Activated CD4-positive, alpha-beta T cell treated with anti-CD3 and anti-CD28 coated beads for 4 hours (primary cell): ENCODE data around the gene STYX.
"Not testable (repeated sequence)": the region's sequence is repeated elsewhere in the genome, so short reads cannot be mapped to it uniquely, and the experiment has no call there.

Experiments used
- DNase-seq, 2 donors: peaks; one replicate each; pipeline ENCODE4 v3.0.0-alpha.2; 2020

STYX gene

DNA sequence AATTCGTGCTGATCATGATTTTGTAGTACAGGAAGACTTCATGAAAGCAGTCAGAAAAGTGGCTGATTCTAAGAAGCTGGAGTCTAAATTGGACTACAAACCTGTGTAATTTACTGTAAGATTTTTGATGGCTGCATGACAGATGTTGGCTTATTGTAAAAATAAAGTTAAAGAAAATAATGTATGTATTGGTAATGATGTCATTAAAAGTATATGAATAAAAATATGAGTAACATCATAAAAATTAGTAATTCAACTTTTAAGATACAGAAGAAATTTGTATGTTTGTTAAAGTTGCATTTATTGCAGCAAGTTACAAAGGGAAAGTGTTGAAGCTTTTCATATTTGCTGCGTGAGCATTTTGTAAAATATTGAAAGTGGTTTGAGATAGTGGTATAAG, 2.5 kb upstream of the STYX start:
- not testable (repeated sequence) for DNase-seq

DNA sequence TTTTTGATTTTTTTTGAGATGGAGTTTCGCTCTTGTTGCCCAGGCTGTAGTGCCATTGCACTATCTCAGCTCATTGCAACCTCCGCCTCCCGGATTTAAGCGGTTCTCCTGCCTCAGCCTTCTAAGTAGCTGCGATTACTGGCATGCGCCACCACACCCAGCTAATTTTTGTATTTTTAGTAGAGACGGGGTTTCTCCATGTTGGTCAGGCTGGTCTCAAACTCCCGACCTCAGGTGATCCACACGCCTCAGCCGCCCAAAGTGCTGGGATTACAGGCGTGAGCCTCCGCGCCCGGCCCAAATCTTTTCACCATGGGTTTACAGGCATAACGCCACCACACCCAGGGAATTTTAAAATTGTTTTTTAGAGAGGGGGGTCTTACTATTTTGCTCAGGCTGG, 931 bp upstream of the STYX start:
- not testable (repeated sequence) for DNase-seq

DNA sequence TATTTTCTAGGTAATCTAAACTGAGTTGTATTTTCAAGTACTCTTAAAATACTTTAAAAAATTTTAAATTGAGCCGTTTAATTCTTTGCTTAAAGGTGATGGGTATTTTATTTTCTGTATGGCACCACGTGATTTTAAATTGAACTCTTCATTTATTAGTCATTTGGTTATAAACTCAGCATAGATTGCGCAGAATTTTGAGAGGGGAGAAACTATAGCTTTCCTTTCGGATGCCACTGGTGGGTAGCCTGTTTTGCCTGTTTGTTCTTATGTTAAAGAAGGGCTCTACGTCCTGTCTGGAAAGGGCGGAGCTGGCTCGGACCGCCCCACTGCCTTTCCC, 411 bp upstream of the STYX start:
- no peak for DNase-seq

DNA sequence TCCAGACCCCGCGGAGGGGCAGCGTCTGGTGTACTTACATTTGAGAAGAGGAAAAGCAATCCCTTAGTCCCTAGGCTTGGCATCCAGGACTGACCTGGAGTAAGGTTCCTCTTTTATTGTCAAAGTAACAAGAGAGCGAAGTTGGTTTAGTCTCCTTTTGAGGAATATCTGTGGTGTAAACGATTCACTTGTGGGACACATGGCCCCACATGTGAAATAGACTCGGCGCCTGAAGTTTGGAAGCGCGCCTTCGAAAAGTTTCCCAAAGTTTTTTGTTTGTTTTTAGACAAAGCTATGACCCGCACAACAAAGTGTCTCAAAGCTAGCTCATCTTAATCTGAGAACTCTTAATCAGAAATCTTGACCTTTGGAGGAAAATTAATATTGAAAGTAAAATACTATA, 744 bp downstream of the STYX start:
- no peak for DNase-seq

DNA sequence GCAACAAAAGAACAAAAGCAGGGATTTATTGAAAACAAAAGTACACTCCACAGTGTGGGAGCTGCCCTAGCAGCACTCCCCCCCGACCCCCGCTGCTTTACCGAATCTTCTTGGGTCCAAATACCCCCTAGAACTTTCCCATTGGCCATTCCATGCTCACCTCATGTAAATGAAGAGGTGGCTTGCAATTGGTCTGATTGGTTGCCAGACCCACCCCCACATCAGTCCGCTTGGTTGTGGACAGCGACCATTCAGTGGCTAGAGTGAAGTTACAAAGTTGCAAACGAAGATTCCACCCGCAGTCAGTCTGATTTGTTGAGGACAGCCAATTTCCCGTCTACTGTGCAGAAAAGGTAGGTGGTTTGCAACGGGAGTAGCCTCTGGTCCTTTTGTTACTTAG, 3.9 kb downstream of the STYX start:
- DNase-seq, result no peak

DNA sequence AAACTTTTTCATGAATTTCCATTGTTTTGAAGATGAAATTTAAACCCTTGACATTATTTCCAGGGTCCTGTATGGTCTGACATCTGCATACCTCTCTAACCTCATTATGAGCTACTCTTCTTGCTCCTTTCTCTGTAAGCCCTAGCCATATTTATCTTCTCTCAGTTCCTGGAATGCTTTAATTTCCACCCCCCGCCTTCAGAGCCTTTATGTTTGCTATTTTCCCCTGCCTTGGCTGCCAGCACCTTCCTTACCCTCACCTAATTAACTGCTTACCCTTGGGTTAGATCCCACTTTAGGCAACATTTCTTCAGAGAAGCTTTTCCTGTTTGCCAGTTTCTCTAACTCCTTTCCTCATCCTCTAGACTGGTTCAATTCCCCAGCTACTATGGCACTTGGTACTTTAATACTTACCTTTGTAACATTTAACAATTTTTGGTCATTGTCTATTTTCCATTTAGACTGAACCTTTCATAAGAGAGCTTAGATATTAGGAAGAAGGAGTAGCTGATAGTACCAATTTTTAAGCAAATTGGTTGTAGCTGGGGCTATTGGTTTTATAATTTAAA, 6.0 kb downstream of the STYX start:
- no peak for DNase-seq

DNA sequence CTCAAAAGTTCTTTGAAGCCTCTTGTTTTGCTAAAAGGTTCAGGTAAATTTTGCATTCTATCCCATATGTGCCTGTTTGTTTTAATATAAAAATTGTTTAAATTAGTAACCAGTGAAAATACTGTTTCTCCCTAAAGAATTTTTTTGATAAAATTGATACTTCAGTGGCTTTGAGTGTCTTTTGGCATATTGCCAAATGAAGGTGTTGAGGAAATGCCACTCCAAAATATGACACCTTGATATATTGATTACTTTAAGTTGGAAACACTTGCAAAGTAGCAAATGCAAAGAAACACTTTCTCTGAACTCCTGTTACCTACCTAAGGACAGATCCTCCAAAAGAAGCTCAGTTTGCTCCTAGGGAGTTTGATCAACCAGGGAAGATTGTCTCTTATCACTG, 8.4 kb downstream of the STYX start:
- no peak for DNase-seq

DNA sequence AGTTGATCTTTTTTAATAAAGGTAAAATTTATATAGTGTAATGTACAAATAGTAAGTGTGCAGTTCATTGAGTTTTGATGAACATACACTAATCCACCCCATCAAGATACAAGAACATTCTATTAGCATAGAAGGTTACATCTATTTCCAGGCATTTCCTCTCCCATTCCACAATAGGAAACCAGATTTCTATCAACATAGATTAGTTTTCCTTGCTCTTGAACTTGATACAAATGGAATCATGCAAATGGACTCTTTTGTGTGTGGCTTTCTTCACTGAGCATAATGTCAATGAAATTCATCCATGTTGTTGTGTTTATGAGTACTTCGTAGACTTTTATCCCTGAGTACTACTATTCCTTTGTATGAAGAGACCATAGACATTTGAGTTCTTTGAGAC, 10.8 kb downstream of the STYX start:
- no peak for DNase-seq

DNA sequence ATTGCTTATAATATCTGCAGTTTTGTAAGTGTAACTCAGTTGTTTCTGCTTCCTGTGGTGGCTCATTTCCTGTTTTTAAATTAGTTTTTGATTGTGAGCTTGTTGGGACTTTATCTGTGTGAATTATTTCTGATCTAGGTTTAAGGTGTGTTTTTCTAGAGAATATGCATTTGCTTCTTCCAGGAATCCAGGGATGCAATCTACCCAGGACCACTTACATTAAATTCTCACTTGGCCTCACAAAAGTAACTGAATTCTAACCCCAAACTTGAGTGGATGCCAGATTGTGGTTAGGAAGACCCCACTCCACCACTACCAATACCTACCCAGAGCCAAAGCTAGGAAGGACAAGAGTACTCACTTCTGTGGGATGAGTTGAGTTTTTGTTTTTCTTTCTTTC, 11.9 kb downstream of the STYX start:
- DNase-seq, result no peak

DNA sequence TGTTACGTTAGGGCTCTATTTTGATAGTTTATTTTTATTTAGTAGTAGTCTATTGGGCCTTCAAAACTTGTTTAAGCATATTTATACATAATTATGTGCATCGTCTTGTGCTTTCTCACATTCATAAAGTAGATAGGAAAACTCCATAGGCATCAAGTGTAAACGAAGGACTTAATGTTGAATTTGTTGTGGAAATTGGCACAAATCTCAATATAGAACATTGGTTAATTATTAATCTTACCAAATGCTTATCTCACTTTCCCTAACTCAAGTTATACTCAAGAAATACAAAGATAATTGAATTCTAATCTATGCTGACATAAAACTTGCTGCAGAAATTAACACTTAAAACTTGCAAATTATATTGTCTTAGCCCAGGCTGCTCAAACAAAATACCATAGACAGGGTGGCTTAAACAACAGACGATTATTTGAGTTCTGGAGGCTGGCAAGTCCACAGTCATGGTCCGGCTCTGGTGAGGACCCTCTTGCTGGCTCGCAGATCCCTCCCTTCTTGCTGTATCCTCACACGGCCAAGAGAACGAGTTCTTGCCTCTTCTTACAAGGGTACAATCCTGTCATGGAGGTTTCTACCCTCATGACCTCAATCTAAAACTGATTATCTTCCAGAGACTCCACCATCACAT, 18.8 kb downstream of the STYX start:
- no peak for DNase-seq

DNA sequence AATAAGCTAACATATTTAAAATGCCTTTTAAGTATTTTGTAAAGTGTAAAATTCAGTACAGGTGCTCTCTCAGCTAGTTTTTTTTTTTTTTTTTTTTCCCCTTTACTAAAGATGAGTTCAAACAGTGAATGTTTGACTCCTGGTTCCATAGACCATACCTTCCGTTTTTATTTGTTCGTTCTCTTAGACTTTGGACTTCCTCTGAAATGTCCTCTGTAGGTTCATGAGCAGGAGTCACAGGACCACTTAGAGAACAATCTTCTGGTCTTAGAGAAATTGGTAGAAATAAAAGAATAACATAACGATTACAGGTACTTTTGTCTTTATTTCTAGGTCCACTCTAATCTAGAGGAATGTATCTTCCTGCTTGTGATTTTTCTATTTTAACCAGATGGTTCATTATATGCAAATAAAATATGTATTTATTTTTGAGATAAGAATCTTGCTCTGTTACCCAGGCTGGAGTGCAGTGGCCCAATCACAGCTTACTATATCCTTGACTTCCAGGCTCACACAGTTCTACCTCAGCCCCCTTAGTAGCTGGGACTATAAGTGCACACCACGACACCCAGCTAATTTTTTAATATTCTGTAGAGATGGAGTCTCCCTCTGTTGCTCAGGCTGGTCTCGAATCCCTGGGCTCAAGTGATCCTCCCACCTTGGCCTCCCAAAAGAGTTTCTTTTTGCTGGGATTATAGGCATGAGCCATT, 25.8 kb downstream of the STYX start:
- DNase-seq, result no peak

DNA sequence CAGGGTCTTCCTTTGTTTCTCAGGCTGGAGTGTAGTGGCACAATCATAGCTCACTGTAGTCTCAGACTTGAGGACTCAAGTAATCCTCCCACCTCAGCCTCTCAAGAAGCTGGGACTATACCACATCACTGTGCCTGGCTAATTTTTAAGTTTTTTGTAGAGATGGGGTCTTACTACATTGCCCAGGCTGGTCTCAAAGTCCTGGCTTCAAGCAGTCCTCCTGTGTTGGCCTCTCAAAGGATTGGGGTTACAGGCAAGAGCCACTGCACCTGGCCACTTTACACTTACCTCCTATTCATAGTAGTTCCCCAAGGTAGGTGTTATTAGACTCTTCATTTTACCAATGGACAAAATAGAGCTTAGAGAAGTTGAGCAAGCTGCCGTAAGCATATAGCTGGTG, 29.2 kb downstream of the STYX start:
- DNase-seq, result no peak

DNA sequence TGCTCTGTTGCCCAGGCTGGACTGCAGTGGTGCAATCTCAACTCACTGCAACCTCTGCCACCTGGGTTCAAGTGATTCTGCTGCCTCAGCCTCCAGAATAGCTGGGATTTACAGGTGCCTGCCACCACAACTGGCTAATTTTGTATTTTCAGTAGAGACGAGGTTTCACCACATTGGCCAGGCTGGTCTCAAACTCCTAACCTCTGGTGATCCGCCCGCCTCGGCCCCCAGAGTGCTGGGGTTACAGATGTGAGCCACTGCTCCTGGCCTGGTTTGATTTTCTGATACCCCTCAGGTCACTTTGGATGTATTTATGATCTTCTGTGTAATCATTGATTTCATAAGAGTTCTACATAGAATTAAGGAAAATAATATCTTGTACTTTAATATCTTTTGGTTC, 33.0 kb downstream of the STYX start:
- not testable (repeated sequence) for DNase-seq

DNA sequence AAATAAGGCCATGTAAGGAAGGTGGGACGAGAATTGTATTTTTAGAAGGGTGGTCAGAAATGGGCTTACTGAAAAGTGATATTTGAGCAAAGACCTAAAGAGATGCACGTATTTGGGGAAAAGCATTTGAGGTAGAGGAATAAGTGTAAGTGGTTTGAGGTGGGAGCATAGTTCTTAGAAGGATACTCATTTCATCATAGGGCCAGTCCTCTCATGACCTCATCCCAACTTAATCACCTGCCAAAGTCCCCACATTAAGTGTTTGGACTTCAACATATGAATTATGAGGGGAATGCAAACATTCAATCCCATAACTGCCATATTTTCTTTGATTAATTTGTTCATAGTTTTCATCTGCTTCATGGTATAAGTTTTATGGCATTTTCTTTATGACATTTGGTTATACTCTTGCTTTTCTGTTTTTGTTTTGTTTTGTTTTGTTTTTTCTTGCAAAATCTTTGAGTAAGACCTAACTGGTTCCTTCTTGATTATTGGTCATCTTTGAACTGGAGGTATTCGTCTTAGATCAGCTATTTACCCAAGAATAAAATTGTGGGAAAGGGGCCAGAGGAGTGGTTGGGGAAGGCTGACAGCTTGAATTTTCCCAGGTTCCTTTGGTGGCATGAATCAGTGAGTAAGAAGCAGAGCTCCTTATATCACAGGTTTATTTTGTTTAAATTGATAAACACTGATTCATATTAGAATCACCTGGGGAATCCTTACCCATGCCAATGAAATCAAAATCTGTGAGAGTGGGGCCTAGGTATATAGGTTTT, 37.3 kb downstream of the STYX start:
- no peak for DNase-seq

DNA sequence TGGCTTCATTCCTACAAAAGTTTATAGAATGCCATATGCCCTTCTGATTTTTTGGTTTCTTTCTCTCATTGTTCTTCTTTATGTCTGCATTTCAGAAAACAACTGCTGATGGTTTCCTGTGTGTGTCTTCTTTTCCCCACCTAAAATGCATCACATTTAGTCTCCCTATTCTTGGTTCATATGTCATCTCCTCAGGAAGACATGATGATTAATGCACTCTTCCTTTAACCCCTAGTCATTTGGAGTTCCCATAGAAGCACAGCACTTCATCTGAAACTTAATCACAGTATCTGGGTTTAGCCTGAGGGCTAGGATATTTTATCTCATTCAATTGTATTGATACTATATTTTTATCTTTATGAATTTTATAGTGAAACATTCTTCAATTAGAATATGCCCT, 39.9 kb downstream of the STYX start:
- no peak for DNase-seq

DNA sequence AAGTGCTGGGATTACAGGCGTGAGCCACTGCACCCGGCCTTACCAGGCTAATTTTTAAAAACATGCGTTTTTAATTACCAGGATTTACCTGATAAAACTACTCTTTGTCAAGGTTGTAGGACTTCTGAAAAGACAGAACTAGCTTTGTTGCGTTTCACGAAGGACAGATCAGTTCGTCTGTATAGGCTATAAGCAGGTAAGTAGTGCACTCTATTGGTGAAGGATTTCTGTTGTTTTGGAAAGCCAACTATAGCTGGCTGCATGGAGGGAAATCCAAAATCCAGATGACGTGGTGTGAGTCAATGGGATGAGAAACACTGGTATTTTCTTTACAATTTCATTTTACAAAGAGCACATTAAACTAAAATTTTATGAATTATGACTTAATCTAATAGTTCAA, 46.9 kb downstream of the STYX start:
- DNase-seq, result no peak

DNA sequence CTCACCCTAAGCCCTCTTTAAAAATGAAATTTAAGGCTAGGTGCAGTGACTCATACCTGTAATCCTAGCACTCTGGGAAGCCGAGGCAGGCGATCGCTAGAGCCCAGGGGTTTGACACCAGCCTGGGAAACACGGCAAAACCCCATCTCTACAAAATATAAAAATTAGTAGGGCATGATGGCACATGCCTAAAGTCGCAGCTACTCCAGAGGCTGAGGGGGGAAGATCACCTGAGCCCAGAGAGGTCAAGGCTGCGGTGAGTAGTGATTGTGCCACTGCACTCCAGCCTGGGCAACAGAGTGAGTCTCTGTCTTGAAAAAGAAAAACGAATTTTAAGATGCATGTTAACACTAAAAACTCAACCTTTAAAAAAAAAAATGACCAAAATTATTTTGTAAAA, 48.7 kb downstream of the STYX start:
- DNase-seq, result no peak

DNA sequence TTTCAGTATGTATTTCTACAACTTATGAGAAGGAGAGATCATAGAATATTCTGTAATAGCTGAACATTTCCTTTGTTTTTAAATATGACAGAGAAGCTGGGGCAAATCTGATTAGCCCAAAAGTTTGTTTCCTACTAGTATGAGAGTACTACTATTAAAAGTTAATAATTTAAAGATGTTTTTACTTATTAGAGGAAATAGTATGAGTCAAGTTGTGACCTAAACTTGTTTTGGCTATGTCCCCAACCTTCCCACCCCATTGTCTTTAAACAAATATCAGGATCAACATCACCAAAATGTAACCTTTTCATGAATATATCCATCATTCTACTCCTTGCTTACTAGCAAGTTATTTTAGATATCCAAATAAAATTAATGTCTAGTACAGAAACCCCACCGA, 50.9 kb downstream of the STYX start:
- DNase-seq, result no peak

DNA sequence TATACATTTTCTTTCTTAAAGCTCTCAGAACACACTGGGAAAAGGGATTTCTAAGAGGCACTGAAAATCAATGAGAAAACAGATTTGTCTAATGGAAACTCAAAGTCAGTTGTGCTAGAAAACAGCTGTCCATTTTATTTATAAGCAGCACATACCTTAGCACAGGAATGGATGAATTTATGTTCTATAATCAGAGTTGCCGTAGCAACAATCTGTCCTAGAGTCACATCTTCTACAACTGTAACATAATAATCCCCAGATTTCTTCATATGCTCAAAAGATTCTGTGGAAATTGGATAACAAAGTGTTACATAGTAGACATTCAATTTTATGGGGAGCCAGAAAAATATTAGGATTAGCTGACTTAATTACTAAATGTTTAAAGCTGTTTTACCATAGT, 51.7 kb downstream of the STYX start:
- no peak for DNase-seq

DNA sequence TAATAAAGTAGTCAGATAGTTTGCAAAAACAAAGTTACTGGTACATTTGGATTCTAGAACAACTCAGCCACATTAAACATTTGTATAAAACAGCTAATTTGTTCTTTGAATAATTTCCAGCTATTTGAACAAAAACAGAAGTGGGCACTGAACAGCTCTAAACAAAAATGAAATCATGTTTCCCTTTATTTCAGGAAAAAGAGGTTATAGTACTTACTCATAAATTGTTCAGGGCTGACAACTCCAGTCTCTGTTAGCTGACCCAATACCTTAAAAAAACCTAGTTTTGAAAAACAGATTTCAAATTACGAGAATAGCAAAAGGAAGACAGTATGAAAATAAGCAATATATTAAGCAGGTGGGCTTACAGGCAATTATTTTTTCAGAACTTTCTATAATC, 53.2 kb downstream of the STYX start:
- no peak for DNase-seq

DNA sequence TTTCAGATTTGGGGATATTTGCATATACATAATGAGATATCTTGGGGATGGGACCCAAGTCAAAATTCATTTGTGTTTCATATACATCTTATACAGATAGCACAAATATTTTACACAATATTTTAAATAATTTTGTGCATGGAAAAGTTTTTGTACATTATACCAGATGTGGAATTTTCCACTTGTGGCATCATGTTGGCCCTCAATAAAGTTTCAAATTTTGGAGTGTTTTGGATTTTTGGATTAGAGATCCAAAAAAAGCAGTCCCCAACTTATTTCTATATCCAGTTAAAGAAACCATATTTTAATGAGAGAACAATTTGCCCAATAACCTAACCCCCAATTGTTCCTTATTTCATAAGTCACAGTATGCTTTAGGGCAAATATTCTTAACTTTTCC, 56.9 kb downstream of the STYX start:
- DNase-seq, result no peak

DNA sequence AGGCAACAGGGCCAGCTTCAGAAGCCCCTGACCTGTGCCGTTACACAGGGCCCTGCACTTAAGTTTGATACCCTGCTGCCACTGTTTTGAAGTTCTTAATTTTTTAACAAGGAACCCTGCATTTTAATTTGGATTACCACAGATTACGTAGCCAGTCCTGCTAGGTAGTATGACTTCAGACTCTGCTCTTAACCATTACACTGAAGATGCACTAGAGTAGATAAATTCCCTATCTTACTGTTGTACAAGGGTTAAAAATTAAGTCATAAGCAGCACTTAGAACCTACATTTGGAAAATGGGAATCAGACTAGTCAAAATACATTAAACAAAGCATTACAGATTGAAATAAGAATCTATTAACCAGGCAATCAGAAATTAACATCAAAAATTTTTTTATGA, 59.2 kb downstream of the STYX start:
- DNase-seq, result no peak

DNA sequence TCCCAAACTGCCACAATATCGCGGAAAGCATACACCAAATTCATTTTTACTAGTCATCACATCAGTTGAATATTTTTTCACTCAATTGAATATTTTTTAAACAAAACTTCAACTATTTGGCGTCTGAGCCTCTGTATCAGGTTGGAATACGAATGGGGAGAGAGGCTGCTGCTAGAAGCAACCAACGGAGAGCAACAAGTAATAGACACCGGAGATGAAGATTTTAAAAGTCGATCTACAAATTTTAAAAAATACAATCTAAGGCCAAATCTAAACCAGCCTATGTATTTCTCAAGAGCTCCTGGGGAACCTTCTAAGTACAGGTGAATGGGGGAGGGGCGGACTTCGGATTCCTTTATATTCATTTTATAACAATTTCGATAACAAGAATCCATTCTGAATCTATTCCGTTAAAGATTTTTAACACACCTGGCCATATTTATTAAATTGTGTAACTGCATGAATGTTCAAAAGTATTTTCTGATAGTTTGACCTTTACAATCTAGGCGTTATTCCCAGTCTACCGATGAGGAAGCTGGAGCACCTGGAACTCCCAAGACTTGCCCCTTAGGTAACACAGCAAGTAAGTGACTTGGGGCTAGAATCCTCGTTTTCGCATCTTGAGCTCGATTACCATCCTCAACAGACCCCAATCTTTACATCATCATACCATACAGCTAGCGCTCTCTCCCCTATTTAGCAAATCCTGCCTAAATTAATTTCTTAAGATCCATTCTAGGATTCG, 60.2 kb downstream of the STYX start:
- no peak for DNase-seq
